MM.1S (cell line): ENCODE measurements around the gene EYA2.

Source experiments
- DNase-seq: peaks from one replicate; pipeline ENCODE4 v3.0.0-alpha.2; 2015
- H2AFZ ChIP-seq: fragments of 300-600 bp; sonication (generic); 2 replicates; pipeline ENCODE4 v1.6.0; 2016; ENCODE audit warnings: antibody characterized with exemption, low read length
- H3F3A ChIP-seq: fragments of 300-600 bp; sonication (generic); 2 replicates; pipeline ENCODE4 v1.6.1; 2016; ENCODE audit warnings: mild to moderate bottlenecking, antibody characterized with exemption, low read length, moderate library complexity, mixed read lengths; ENCODE audit not compliant: insufficient read depth
- H3K27ac ChIP-seq: fragments of 300-600 bp; sonication (generic); 2 replicates; pipeline ENCODE4 v1.5.1; 2016; ENCODE audit warnings: mild to moderate bottlenecking, low read length
- H3K27me3 ChIP-seq: fragments of 300-600 bp; sonication (generic); replicated peaks from 2 replicates; pipeline ENCODE4 v1.6.0; 2016; ENCODE audit warnings: low read length; ENCODE audit not compliant: insufficient read depth
- H3K36me3 ChIP-seq: fragments of 300-600 bp; sonication (generic); replicated peaks from 2 replicates; pipeline ENCODE4 v1.6.1; 2016; ENCODE audit warnings: mild to moderate bottlenecking, low read length, mixed read lengths; ENCODE audit not compliant: insufficient read depth
- H3K4me1 ChIP-seq: fragments of 300-600 bp; sonication (generic); 2 replicates; pipeline ENCODE4 v1.6.1; 2016; ENCODE audit warnings: low read length, mixed read lengths
- H3K4me2 ChIP-seq: fragments of 300-600 bp; sonication (generic); 2 replicates; pipeline ENCODE4 v1.6.0; 2016; ENCODE audit warnings: low read depth, low read length
- H3K4me3 ChIP-seq: fragments of 300-600 bp; sonication (generic); 2 replicates; pipeline ENCODE4 v1.5.1; 2016; ENCODE audit warnings: low read length, mixed read lengths
- H3K79me2 ChIP-seq: fragments of 300-600 bp; sonication (generic); 2 replicates; pipeline ENCODE4 v1.6.1; 2016; ENCODE audit warnings: mixed run types, low read length, mixed read lengths
- H3K9ac ChIP-seq: fragments of 300-600 bp; sonication (generic); 2 replicates; pipeline ENCODE4 v1.6.1; 2016; ENCODE audit warnings: low read length, mixed read lengths
- H3K9me2 ChIP-seq: fragments of 300-600 bp; sonication (generic); replicated peaks from 2 replicates; pipeline ENCODE4 v1.6.1; 2016; ENCODE audit warnings: mild to moderate bottlenecking, low read length, mixed read lengths; ENCODE audit not compliant: insufficient read depth
- H3K9me3 ChIP-seq: fragments of 300-600 bp; sonication (generic); replicated peaks from 2 replicates; pipeline ENCODE4 v1.6.1; 2016; ENCODE audit warnings: mild to moderate bottlenecking, low read length, mixed read lengths; ENCODE audit not compliant: insufficient read depth
- H4K20me1 ChIP-seq: fragments of 300-600 bp; sonication (generic); 2 replicates; pipeline ENCODE4 v1.6.1; 2016; ENCODE audit warnings: mild to moderate bottlenecking, low read length, moderate library complexity, mixed read lengths; ENCODE audit not compliant: insufficient read depth
- CTCF ChIP-seq: fragments of 300-600 bp; sonication (generic); IDR thresholded peaks from 2 replicates; pipeline ENCODE4 v1.5.1; 2016; ENCODE audit warnings: antibody characterized with exemption, low read length, mixed read lengths
- EZH2 ChIP-seq: fragments of 300-600 bp; sonication (generic); optimal IDR thresholded peaks from 2 replicates; pipeline ENCODE3; 2017; ENCODE audit warnings: low read depth, mild to moderate bottlenecking, antibody characterized with exemption, low read length, mixed read lengths
- EZH2phosphoT487 ChIP-seq: fragments of 300-600 bp; sonication (generic); IDR thresholded peaks from 2 replicates; pipeline ENCODE4 v1.6.1; 2018; ENCODE audit warnings: antibody characterized with exemption, low read length

The EYA2 gene

GRCh38 chr20:47009784-47010183 is 115.1 kb downstream of the EYA2 start:
- Histone ChIP-seq H3F3A (no peaks in the 10 kb centered on the region), H4K20me1 (no peaks in the 10 kb centered on the region), H3K79me2 (no peaks in the 10 kb centered on the region), H3K9me2 (no peaks in the 10 kb centered on the region), H3K4me1 (no peaks in the 10 kb centered on the region), H3K4me2 (no peak overlapping the region), H3K36me3 (no peaks in the 10 kb centered on the region), H3K9ac (no peak overlapping the region), H3K9me3 (no peaks in the 10 kb centered on the region), H2AFZ (no peak overlapping the region), H3K27me3 (no peaks in the 10 kb centered on the region), H3K4me3 (no peak overlapping the region), H3K27ac (no peak overlapping the region)
- DNase-seq: no peak
- TF ChIP-seq EZH2: no peak
- no peak for TF ChIP-seq CTCF
- no peak for TF ChIP-seq EZH2phosphoT487

- Histone ChIP-seq H3K36me3 (no peaks in the 10 kb centered on the region), H2AFZ (no peak overlapping the region), H3K9ac (no peak overlapping the region), H3K4me1 (no peaks in the 10 kb centered on the region), H3K4me2 (no peak overlapping the region), H4K20me1 (no peaks in the 10 kb centered on the region), H3K27me3 (no peaks in the 10 kb centered on the region), H3K4me3 (no peak overlapping the region), H3K27ac (no peak overlapping the region), H3K9me2 (no peaks in the 10 kb centered on the region), H3K79me2 (no peaks in the 10 kb centered on the region), H3F3A (no peaks in the 10 kb centered on the region), H3K9me3 (no peaks in the 10 kb centered on the region)
- no peak for TF ChIP-seq EZH2
- TF ChIP-seq CTCF: no peak
- TF ChIP-seq EZH2phosphoT487: no peak
- DNase-seq: no peak
These were observed 117.3 kb downstream of the EYA2 start for GRCh38 chr20:47011984-47012383.

- TF ChIP-seq EZH2phosphoT487: no peak
- no peak for TF ChIP-seq EZH2
- no peak for TF ChIP-seq CTCF
- Histone ChIP-seq H4K20me1 (no peaks in the 10 kb centered on the region), H3K9me2 (no peaks in the 10 kb centered on the region), H3F3A (no peaks in the 10 kb centered on the region), H3K9me3 (no peaks in the 10 kb centered on the region), H3K27ac (no peak overlapping the region), H3K4me2 (no peak overlapping the region), H2AFZ (no peak overlapping the region), H3K27me3 (no peaks in the 10 kb centered on the region), H3K9ac (no peak overlapping the region), H3K36me3 (no peaks in the 10 kb centered on the region), H3K79me2 (no peaks in the 10 kb centered on the region), H3K4me1 (no peaks in the 10 kb centered on the region), H3K4me3 (no peak overlapping the region)
- DNase-seq: no peak
These were observed 119.0 kb downstream of the EYA2 start for GRCh38 chr20:47013606-47014005.
